ENCODE results near the gene ASIC1. TPM values are rescaled to one million over a fixed set of nuclear protein-coding genes. Genes with fewer than 3 reads are reported as not detected.
"Not testable (repeated sequence)": the region's sequence is repeated elsewhere in the genome, so short reads cannot be mapped to it uniquely, and the experiment has no call there.

The ASIC1 gene
- polyA plus RNA-seq, 12 donors = 8.1 to 15.0 (median 10.7) TPM; not detected in 1

DNA sequence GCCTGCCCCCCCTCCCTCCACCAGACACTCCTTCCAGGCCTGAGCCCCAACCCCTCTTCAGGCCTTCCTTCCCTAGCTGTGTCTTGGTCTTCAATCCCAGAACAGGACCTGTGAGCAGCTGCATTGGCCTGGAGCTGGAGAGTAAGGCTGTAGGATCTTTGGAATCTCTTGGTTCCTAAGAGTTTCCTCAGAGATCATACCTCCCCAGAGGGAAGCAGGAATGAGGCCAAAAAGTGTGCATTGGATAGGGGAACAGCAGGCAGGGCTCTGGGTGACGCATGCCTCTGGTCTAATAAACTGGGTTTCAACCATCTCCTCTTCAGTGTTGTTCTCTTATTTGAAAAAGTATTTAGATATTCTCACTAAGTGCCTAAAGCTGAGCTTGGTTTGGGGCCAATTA lies 25.9 kb downstream of the ASIC1 start:
- no peak for DNase-seq

DNA sequence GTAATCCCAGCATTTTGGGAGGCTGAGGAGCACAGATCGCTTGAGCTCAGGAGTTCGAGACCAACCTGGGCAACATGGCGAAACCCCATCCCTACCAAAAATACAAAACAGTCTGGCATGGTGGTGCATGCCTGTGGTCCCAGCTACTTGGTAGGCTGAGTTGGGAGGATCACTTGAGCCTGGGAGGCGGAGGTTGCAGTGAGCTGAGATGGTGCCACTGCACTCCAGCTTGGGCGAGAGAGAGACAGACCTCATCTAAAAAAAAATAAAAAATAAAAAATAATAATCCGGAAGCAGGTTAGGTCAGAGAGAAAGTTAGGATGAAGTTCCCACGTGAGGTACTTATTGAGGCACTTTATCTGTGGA lies 27.0 kb downstream of the ASIC1 start:
- DNase-seq = not testable (repeated sequence)

DNA sequence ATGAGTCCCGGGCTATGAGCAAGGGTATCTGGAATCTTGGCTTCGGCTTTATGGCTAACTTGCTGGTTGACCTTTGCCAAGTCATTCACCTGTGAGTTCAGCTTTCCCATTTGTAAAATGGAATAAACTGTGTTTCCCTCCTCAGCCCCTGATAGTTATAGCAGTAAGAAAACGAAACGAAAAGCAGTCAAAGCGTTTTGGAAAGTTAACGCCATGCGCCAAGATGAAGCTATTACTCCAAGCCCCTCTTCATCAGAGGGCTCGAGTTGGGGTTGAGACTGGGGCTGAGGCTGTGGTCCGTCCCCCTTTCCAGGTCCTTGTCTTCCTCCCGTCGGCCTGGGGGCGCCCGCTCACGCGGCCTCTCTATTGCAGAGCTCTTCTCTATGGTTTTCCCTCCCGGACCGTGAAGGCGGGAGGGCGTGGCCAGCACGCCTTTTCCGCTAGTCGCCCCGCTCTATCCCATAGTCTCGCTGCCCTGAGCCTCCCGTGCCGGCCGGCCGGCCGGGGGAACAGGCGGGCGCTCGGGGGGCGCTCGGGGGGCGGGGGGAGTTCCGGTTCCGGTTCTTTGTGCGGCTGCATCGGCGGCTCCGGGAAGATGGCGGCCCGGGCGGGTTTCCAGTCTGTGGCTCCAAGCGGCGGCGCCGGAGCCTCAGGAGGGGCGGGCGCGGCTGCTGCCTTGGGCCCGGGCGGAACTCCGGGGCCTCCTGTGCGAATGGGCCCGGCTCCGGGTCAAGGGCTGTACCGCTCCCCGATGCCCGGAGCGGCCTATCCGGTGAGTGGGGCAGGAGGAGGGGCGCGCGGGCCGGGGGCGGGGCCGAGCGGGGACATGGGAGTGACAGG lies 27.6 kb downstream of the ASIC1 start, which contains the start of gene SMARCD1:
Gene SMARCD1 (plus strand): TSS at position 568 of the 840 bp plus-strand sequence. CDS start 28 bp downstream, at position 596.
- DNase-seq = peak; percentile 92

DNA sequence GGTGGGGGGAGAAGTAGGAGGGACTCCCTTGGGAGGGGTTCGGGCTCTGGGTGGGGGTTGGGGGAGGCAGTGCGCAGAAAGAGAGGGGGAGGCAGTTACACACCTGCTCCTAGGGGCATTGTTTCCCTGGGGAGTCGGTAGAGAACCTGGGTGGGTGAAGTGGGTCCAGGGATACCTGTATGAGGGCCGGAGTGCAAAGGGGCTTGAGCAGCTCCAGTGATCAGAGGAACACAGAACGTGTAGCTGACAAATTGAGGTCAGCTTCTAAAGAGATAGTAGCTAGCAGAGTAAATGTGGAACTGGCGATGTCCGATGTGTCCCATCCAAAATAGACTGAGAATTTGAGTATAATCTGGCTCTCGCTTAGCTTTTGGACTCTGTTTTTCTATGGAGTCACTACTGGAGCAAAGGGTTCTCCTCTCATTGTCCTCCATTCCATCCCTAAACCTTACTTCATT lies 28.2 kb downstream of the ASIC1 start:
- no peak for DNase-seq

DNA sequence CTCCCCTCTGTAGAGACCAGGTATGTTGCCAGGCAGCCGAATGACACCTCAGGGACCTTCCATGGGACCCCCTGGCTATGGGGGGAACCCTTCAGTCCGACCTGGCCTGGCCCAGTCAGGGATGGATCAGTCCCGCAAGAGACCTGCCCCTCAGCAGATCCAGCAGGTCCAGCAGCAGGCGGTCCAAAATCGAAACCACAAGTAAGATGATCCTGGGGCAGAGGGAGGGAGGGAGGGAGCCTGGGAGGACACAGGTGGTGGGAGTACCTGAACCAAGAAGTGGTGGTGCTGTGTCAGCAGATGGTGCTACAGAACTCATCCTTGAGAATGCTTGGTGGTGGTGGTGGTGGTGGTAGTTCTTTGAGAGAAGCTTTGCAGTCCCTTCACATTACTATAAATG lies 28.8 kb downstream of the ASIC1 start:
- DNase-seq = no peak

DNA sequence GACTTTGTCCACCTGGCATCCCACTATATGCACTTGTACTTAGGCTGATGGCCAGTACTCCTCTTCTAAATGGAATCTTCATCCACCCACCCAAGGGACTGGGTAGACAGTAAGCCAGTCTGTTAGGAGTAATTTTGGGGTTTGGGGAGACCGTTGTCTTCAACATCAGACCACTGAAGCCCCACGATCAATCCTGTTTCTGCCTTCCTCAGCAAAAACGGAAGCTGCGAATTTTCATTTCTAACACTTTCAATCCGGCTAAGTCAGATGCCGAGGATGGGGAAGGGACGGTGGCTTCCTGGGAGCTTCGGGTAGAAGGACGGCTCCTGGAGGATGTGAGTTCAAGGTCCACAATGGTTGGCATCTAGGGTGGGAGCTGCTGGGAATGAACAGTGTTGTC lies 29.8 kb downstream of the ASIC1 start:
- no peak for DNase-seq

DNA sequence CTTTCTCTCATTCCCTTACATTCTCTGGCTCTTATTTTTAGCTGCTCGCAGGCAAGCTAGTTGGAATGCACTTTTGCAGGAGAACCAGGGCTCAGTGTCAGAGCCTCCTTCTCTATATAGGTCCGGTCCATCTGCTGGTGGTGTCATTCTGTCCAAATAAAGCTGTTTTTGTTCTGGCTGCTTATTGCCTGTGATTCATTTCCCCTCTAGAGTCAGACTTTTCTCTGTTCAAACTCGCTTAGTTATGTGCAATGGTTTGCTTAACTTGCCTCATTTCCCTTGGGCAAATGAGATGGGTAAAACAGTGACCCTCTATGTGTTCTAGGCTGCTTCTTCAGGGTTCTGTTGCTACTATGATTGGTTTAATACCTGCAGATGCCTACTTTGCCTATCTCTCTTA lies 30.6 kb downstream of the ASIC1 start:
- DNase-seq = no peak

DNA sequence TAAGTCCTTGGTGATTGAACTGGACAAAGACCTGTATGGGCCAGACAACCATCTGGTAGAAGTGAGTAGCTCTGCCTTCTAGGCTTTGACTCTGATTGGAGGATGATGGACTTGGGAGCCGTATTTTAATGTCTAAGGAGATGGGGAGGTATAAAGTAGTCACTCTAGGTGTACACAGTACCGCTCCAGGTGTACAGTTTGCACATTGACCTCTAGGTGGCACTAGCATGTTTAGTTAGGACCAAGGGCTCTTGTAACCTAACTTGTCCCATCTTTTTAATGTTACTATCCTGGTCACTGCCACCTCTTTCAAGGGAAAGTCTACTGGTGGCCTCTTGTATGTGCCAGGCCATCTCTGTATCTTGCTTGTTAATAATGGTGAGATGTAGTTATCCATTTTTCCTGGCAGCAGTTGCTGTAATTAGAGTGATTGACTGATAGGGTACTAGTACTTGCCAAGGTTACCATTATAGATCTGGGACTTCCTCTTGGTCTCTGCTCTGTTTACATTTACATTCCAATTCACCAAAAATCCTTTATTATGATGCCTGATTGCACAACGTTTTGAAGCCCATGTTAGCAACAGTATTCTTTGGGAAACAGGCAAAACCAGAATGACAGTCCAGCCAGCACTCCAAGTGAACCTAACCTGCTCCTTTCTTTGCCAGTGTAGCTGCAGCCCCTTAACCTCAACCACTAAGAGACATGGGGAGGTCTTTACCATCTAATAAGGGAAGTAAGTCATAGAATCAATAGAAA lies 31.4 kb downstream of the ASIC1 start:
- no peak for DNase-seq

DNA sequence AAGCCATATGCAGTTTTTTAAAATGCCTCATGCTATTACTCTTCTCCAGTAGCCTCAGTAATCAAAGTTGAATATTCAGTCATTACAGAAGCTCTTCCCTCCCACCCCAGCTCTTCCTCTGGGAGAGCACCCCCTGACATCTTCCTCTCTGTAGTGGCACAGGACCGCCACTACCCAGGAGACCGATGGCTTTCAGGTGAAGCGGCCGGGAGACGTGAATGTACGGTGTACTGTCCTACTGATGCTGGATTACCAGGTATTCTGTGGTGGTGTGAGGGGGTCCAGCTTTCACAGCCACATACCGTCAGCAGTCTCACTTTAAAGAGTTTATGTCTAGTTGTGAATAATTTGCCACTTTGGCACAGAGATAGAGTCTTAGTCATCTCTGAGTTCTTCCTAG lies 32.3 kb downstream of the ASIC1 start:
- DNase-seq = no peak

DNA sequence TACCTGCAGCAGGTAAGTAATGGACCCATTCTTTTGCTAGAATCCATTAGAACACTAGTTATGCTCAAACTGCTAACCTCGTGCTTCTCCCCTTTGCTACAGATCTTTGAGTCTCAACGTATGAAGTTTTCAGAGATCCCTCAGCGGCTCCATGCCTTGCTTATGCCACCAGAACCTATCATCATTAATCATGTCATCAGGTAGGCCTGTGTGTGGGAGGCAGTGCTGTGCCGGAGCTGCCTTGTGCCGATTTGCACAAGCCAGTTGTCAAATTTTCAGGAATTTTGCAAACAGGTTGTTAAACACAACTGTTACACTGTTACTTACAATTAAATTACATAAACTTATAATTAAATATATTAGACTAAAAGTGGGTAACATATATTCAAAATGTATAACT lies 33.0 kb downstream of the ASIC1 start:
- no peak for DNase-seq

DNA sequence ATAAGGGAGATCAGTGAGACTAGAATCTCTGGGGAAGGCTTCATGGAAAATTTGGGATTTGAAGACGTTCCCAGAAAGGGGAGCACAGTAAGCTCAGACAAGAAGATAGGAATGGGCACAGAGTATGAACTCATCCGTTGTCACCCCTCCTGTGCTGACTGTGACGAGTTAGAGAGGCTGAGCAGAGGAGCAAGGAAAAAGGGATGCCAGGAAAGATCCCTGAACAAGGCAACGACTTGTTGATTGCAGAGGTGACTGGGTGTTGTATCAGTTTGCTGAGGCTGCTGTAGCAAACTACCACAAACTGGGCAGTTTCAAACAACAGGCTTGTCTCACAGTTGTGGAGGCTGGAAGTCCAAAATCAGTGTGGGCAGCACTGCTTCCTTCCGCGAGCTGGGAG lies 40.6 kb downstream of the ASIC1 start:
- no peak for DNase-seq

DNA sequence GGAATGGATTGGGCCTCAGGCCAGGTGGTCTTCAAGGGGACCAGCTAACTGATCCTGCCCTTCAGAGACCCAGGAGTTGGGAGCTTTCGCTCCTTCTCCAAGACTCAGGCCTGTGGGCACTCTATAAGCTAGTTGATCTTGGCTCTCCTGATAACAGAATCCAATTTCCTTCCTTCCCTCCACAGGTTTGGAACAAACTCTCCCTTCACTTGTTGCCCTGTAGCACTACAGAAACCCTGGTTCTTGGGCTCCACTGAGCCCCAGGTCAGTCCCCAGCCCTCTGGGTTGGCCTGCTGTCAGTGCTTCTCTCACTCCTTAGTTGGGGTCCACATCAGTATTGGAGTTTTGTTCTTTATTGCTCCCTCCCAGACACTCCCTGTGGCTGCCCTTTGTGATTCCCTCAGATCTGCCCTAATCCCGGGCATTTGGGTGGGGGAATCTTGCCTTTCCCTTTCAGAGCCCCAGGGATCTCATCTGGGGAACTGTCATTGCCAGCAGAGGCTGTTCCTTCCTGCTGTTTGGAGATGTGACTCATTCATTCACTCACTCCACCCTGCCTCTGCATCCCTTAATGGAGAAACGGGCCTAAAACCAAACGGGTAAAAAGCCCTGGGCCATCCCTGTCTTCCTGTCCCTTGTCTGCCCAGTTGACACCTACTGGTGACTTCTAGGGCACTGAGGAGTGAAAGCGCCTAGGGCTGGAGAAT lies 42.1 kb downstream of the ASIC1 start:
- DNase-seq = no peak

DNA sequence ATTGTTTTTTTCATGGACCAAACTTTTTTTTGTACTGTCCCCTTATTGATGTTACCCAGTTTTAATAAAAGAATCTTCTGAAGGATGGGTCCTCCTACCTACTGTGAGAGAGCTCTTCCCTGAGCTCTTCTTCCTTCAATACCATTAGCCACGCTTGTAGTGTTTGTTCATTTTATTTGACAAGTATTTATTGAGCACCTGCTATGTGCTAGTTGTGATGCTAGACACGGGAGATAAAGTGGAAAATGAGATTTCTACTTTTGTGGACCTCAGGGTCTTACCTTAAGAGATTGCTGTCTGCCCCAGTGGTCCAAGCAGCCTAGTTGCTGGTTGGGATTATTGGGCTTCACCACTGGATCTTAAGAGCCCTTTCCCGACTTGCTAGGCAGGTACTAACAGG lies 43.2 kb downstream of the ASIC1 start:
- no peak for DNase-seq

DNA sequence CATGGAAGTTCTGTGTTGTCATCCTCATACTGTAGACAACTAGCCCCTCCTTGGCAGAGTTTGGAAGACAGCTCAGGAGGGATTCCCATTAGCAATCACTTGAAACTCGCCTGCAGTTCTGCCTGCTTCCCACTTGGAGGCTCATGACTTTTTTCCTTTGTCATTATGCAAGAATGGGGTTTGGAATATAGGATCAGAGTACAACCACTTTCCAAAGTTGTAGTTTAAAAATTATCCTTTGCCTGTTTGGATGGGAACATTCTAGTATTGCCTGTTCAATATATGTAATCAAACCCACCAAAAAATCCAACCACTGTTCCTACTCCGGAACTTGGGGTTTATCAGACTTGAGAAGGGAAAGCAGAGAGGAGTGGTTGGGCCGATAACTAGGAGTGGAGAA lies 44.3 kb downstream of the ASIC1 start:
- no peak for DNase-seq

DNA sequence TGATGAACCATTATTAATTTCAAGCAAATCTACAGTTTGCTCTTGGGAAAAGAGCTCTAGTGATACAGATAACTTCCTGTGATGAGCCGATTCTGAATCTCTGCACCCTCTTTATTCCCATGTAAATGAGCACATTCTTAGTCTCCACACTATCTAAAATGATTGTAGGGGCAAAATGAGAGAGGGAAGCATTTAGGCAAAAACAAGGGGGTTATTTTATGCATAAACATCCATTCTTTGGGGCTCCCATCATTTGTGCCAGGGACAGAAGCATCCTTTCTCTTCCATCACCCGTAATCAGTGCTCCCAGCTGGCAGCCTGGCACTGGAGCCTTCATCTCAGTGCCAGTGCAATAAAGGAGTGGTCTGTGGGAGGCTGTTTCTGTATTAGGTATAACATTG lies 44.7 kb downstream of the ASIC1 start:
- no peak for DNase-seq

DNA sequence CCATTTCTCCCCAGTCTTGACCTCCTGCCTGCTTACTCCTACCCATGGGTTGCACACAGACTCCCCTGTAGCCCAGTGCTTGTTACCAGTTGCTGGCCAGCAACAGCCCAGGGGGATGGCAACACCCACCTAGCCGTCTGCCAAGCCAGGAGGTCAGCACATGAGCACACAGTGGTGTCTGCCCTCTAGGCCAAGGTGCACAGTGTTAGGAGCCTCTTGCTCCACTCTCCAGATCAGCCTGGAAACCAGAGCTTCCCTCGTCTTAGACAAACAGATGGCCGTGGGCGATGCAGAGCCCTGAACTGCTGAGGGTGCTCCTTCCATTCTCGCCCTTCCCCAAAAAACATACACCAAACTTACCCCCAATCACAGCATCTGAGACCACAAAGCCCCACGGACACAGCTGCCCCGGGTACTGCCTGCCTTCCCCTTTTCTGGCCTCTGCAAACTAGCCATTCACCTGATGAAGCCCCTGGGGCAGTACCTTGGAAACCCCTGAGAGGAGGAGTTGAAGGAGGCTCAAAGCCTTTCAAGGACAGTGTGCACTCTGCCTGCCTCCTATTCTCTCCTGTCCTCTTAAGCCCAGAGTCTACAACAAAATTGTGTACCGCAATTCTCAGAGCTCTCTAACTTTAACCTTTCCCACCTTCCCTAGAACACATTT lies 45.4 kb downstream of the ASIC1 start:
- DNase-seq = no peak

DNA sequence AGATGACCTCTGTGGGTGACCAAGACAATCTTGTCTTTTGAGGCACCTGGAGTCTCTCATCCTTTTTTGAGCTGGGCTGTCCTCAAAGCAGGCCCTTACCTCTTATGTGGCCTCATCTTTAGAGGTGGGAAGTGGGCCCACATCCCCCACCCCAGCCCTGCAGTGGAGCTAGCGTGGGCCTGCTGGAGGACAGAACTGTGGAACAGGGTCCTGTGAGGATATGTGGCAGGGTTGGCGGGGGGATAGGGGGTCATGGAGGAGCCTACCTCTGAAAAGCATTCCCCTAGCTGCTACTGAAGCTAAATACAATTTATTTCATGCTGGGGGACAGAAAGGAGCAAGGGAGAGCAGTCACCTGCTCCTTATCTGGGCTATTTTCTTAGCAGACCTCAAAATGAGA lies 46.0 kb downstream of the ASIC1 start:
- no peak for DNase-seq

DNA sequence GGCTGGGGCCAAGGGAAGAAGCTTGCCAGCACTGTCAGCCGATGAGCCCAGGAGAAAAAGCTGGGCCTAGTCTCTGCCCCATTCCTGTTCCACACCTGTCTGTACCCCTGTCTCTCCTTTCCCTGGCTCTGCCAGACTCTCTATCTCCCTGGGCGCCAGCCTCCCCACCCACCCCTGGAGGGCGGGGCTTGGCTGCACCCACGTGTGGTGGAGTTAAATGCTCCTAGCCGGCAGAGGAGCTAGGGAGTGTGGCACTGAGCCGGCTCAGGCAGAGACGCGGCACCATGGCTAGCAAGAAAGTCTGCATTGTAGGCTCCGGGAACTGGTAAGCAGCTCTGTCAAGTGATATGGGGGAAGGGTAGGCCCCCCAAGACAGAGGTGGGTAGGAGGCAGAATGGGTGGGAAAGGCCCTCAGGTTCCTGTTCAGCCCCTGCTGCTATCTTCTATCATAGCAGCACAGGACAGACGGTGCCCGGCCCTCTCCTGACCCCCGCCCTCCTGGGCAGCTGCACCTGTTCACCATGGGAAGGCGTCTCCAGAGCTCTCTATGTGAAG lies 46.4 kb downstream of the ASIC1 start, which contains the start of gene GPD1:
Gene GPD1 (plus strand): TSS at position 242 of the 555 bp plus-strand sequence. CDS start 43 bp downstream, at position 285.
- DNase-seq = no peak

DNA sequence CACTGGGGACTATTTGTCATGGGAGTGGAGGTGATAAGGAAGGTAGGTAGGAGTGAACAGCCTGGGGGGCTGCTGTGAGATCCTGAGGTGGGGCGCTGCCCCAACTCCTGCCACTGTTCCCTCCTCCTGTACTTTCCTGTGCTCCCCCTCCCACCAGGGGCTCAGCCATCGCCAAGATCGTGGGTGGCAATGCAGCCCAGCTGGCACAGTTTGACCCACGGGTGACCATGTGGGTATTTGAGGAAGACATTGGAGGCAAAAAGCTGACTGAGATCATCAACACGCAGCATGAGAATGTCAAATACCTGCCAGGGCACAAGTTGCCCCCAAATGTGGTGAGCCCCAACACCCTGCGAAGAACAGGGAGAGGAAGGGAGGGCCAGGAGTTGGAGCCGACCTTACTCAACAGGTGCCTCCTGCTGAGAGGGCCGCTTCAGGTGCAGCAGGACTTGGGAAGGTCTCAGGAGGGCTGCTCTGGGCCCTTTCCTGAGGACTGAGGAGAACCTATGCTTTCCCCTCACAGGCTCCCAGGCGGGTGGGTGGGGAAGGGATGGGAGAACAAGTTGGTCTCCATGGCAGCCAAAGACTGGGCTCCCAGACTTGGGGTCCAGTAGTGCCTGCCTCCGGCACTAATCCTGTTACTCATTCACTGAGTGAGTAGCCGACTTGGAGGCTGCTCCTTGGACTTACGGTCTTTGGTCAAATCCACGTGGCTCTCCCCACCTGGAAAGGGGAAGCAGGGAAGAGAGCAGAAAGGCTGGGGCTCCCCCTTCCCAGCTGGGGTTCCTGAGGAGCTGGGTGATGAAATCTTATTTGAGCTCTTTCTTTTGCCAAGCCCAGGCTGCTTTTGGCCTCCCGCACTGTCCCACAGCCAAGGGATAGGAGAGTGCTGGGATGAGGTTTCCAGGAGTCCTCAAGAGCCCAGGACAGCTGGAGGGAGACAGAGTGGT lies 47.3 kb downstream of the ASIC1 start:
- peak; percentile 48 for DNase-seq

DNA sequence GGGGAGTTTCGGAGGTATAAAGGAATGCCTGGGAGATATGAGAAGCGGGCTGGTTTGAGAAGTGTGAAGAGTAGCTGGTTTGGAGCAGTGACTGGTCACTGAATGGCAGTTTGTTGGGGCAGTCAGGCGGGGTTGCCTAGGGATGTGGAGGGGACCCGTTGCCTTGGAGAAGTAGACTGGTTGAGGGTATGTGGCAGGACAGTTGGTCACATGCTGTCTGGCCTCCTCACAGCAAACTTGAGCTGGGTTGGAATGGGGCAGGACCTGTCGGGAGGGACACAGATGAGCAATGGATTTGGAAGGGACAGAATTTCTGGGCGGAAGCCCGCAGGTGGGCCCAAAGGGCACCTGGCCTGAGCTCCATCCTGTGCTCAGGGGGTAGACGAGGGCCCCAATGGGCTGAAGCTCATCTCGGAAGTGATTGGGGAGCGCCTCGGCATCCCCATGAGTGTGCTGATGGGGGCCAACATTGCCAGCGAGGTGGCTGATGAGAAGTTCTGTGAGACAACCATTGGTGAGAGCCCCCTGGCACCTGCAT lies 48.6 kb downstream of the ASIC1 start:
- DNase-seq = no peak

Measured in muscle of arm (tissue), 12 donors.